Spleen (tissue), 7 donors: ENCODE data around the gene MYEOV.

ENCODE experiments used
- CTCF ChIP-seq, 11 experiments: fragments of 200-600 bp in 7 of 11; fragments of 450-650 bp in 4 of 11; sonication (generic) in 4 of 11; IDR thresholded peaks in 8 of 11; conservative IDR thresholded peaks in 3 of 11; 1 replicate in 7 of 11; 2 replicates in 4 of 11; pipeline versions ENCODE4 v1.4.0 to v1.8.0; 2016 to 2021; ENCODE audit warnings: antibody characterized with exemption in 11 of 11, inconsistent platforms in 4 of 11, mild to moderate bottlenecking in 1 of 11
- POLR2A ChIP-seq, 3 donors: fragments of 450-650 bp; IDR thresholded peaks; one replicate each; pipeline ENCODE4 v1.5.1; 2017; ENCODE audit warnings: antibody characterized with exemption in 3 of 3, mild to moderate bottlenecking in 1 of 3
- POLR2AphosphoS5 ChIP-seq, 3 donors: sonication (generic); formaldehyde crosslinking; IDR thresholded peaks; one replicate each; pipeline ENCODE4 v1.5.1; 2017; ENCODE audit warnings: antibody characterized with exemption in 3 of 3
- donor health status: DM: no; HTN: no; CAD: no; lungs with moderate emphysema.
- donor health status: DM: no; HTN: no; CAD: no.
- donor health status: DM: no; HTN: no; CAD: no.

- TF ChIP-seq CTCF (IDR thresholded peaks at IDR 0.05 in 8 of 11, conservative IDR thresholded peaks at IDR 0.05 in 3 of 11) (no peak), POLR2A (IDR thresholded peaks at IDR 0.05) (no peak), POLR2AphosphoS5 (IDR thresholded peaks at IDR 0.05) (no peak)
Measured at GRCh38 chr11:69301081-69301454, 7.1 kb downstream of the MYEOV start.
